WERI-Rb-1 (cell line): ENCODE data around the gene LIMS2.

Experiments
- DNase-seq: peaks from one replicate; pipeline ENCODE4 v3.0.0-alpha.2; 2020
- H3K27ac ChIP-seq: fragments of 250-450 bp; sonication (Bioruptor Pico); 2 replicates; pipeline ENCODE4 v1.5.1; 2020; ENCODE audit warnings: mild to moderate bottlenecking, moderate library complexity
- H3K27me3 ChIP-seq: fragments of 250-450 bp; sonication (Bioruptor Pico); 2 replicates; pipeline ENCODE4 v1.5.1; 2021; ENCODE audit warnings: mild to moderate bottlenecking, low read depth, moderate library complexity; ENCODE audit not compliant: insufficient read depth, severe bottlenecking
- H3K36me3 ChIP-seq: fragments of 250-450 bp; sonication (Bioruptor Pico); 2 replicates; pipeline ENCODE4 v1.5.1; 2020; ENCODE audit warnings: mild to moderate bottlenecking, moderate library complexity
- H3K4me3 ChIP-seq: 2 replicates; pipeline ENCODE4 v1.5.1; 2011; ENCODE audit warnings: low read depth, mild to moderate bottlenecking, control low read depth, low read length
- H3K9me3 ChIP-seq: fragments of 250-450 bp; sonication (Bioruptor Pico); 2 replicates; pipeline ENCODE4 v1.5.1; 2021; ENCODE audit warnings: mild to moderate bottlenecking, moderate library complexity; ENCODE audit not compliant: severe bottlenecking
- CTCF ChIP-seq: IDR thresholded peaks from 2 replicates; pipeline ENCODE4 v1.5.1; 2011; ENCODE audit warnings: low read depth, mild to moderate bottlenecking, control low read depth, inconsistent platforms, low read length

Gene LIMS2

GRCh38 chr2:127697482-127698180 is 22.3 kb upstream of the LIMS2 start:
- Histone ChIP-seq H3K27me3 (no peaks in the 10 kb centered on the region), H3K36me3 (no peaks in the 10 kb centered on the region), H3K27ac (no peak overlapping the region), H3K4me3 (no peak overlapping the region), H3K9me3 (no peaks in the 10 kb centered on the region)
- TF ChIP-seq CTCF = no peak
- no peak for DNase-seq

DNA sequence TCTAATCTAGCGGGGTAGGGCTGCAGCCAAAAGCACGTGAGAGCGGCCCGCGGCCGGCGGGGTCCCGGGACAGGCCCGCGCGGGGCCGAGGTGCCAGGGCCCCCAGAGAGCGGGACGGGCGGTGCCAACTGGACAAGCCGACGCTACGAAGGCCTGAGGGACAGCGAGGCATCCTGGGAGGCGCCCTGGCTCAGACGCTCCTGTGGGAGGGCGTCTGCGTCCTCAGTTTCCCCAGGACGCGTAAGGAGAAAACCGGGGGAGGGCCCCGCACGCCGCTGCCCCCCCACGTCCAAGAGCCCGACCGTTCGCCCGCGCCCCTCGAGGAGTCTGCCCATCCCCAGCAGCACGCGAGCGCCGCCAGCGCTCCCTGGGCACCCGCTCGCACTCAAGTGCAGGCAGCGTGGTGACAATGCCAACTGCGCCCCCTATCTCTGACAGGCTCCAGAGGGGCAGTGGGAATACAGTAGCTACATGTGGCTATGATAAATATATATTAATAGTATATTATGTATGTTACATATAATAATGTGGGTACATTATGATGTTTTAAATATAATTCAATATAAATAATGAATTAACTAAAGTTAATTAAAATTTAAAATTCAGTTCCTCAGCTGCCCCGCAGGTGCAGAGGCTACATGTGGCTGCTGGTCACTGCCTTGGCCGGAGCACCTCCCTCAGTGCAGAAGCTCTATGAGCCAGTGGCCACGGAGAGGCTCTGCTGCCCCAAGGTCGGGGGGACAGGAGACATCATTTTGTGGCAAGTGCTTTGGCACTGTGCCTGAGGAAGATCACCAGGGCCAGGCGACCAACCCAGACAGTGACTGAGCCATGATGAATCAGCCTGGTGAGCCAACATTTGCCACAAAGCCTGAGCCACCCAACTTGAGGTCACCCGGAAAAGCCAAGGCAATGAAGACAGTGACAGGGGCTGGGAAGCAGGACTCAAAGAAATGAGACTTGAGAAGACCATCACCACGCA is 20.5 kb upstream of the LIMS2 start:
- Histone ChIP-seq H3K9me3 (peaks cover 4% of the 10 kb centered on the region), H3K36me3 (no peaks in the 10 kb centered on the region), H3K27ac (no peak overlapping the region), H3K27me3 (no peaks in the 10 kb centered on the region), H3K4me3 (peak overlapping the region; percentile 30)
- DNase-seq = peak; percentile 73
- peak; percentile 70 for TF ChIP-seq CTCF

DNA sequence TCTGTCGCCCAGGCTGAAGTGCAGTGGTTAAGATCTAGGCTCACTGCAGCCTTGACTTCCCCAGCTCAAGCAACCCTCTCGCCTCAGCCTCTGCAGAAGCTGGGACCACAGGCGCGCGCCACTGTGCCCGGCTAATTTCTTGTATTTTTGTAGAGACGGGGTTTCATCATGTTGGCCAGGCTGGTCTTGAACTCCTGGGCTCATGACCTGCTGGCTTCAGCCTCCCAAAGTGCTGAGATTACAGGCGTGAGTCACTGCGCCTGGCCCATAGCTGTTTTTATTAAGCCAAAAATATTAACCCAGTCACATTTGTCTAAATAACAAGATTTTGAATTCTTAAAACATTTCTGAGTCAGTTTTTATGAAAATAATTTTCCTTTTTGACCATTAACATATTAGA is 19.7 kb upstream of the LIMS2 start:
- H3K4me3 ChIP-seq = peak overlapping the region; percentile 30
- no peak for TF ChIP-seq CTCF
- H3K36me3 ChIP-seq = no peaks in the 10 kb centered on the region
- DNase-seq = no peak
- H3K27ac ChIP-seq = no peak overlapping the region
- H3K27me3 ChIP-seq = no peaks in the 10 kb centered on the region
- H3K9me3 ChIP-seq = peaks cover 9% of the 10 kb centered on the region

DNA sequence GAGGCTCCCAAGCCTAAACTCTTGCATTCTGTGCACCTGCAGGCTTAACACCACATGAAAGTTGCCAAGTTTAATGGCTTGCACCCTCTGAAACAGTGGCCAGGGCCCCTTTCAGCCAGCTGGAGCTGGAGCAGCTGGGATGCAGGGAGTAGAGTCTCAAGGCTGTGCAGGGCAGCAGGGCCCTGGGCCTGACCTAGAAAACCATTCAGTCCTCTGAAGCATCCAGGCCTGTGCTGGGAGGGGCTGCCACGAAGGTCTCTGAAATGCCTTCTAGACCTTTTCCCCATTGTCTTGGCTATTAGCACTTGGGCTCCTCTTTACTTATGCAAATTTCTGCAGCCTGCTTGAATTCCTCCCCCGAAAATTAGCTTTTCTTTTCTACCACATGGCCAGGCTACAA is 15.4 kb upstream of the LIMS2 start:
- Histone ChIP-seq H3K4me3 (no peak overlapping the region), H3K27ac (no peak overlapping the region), H3K36me3 (no peaks in the 10 kb centered on the region), H3K9me3 (peaks cover 13% of the 10 kb centered on the region), H3K27me3 (no peaks in the 10 kb centered on the region)
- TF ChIP-seq CTCF = no peak
- no peak for DNase-seq

DNA sequence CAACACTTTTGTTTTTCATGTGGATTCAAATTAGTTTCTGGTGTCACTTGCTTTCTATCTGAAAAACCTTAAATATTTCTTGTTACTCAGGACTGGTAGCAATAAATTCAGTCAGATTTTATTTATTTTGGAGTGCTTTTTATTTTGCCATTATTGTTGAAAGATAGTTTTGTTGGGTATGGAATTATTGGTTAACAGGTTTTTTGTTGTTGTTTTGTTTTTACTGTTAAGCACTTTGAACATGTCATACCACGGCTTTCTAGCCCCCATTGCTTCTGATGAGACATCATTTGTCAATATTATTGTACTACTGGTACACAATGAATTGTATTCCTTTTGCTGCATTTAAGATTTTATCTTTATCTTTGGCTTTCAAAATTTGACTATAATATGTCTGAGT is 13.1 kb upstream of the LIMS2 start:
- no peaks in the 10 kb centered on the region for H3K36me3 ChIP-seq
- no peak overlapping the region for H3K27ac ChIP-seq
- peaks cover 13% of the 10 kb centered on the region for H3K9me3 ChIP-seq
- TF ChIP-seq CTCF = no peak
- H3K27me3 ChIP-seq = no peaks in the 10 kb centered on the region
- H3K4me3 ChIP-seq = no peak overlapping the region
- DNase-seq = no peak
